Vagina (tissue), 2 donors: ENCODE data around the gene VWA3B. TPM values are rescaled to one million over a fixed set of nuclear protein-coding genes. Genes with fewer than 3 reads are reported as not detected.

Experiments
- DNase-seq, 2 donors: peaks; one replicate each; pipeline ENCODE4 v3.0.0-alpha.2; 2017; ENCODE audit errors: extremely low spot score in 2 of 2
- H3K27ac ChIP-seq: fragments of 200-600 bp; sonication (generic); one replicate; pipeline ENCODE4 v1.5.1; 2019
- H3K27me3 ChIP-seq: fragments of 200-600 bp; sonication (generic); one replicate; pipeline ENCODE4 v1.5.1; 2019
- H3K36me3 ChIP-seq, 2 donors: fragments of 200-600 bp; sonication (generic); one replicate each; pipeline ENCODE4 v1.5.1; 2017 to 2019
- H3K4me1 ChIP-seq: fragments of 200-600 bp; sonication (generic); one replicate; pipeline ENCODE4 v1.5.1; 2019
- H3K4me3 ChIP-seq, 2 donors: fragments of 200-600 bp; sonication (generic); 1 replicate in 1 of 2; 2 replicates in 1 of 2; pipeline ENCODE4 v1.5.1; 2016 to 2019
- H3K9me3 ChIP-seq: fragments of 200-600 bp; sonication (generic); one replicate; pipeline ENCODE4 v1.5.1; 2019
- POLR2A ChIP-seq, 2 donors: fragments of 450-650 bp; IDR thresholded peaks; one replicate each; pipeline ENCODE4 v1.6.1; 2017; ENCODE audit warnings: antibody characterized with exemption in 2 of 2, mild to moderate bottlenecking in 2 of 2, moderate library complexity in 2 of 2
- POLR2AphosphoS5 ChIP-seq, 2 donors: sonication (generic); formaldehyde crosslinking; IDR thresholded peaks; one replicate each; pipeline ENCODE4 v1.9.0; 2017; ENCODE audit warnings: antibody characterized with exemption in 2 of 2, mild to moderate bottlenecking in 2 of 2, low read depth in 1 of 2; ENCODE audit not compliant: insufficient read depth in 1 of 2
- intact Hi-C: fragments of 100-400 bp; cut with DNase I; formaldehyde crosslinking; loops from one replicate; pipeline ENCODE4 v1.15.1; 2023
- total RNA-seq: library from RNA; depleted of rRNA; stranded (reverse); fragments of >200 nt; gene quantifications from one replicate; pipeline ENCODE4 v1.2.3, GENCODE V29; 2016
- TF ChIP-seq, protein P1 (sequence below), 3 experiments: fragments of 450-650 bp in 2 of 3; fragments of 200-600 bp in 1 of 3; sonication (generic) in 1 of 3; IDR thresholded peaks; one replicate each; pipeline ENCODE4 v1.5.1; 2017 to 2019; ENCODE audit warnings: antibody characterized with exemption in 3 of 3, mild to moderate bottlenecking in 2 of 3, moderate library complexity in 2 of 3

VWA3B gene
- total RNA-seq, 1 donor from 2014 or later: not detected

DNA sequence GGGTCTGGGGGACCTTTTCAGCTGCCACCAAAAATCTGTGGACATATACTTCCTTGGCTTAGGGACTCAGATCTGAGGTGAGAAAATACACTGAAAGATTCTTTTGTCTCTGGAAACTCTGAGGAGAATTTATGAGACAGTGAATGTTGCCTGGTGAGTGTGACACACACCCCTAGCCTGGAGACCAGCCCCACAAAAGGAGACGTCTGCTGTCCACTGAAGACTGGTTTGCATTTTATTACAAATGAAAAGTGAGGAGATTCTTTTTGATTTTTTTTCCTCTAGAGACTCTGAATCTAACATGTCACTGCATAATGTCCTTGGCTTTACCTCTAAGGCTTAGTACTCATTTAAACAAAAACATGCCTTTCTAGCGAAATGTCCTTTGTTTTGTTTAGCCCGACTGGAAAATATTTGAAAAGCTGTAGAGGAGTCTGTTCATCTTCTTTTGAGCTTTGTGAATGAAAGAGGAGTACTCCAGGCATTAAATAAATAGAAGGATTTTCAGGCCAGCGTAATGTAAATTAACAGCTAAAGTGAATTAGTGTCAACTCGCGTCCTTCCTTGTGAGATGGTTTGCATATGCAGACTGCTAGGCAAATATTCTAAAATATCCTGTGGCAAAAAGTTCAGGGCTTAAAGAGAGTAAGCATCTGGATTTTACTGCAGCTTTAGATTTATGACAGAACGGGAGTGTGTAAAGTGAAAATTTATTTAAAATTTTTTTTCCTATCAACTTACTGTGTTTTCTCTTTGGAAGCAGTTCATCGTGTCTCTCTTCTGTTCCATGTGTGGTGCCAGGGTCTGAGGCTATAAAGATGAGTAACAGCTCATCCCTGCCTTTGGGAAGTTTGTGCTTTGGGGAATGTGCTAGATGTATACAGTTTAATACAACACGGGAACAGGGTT lies 125.4 kb downstream of the VWA3B start:
- no peak for DNase-seq
- Histone ChIP-seq H3K27me3 (no peaks in the 10 kb centered on the region), H3K9me3 (no peaks in the 10 kb centered on the region), H3K36me3 (no peaks in the 10 kb centered on the region), H3K4me3 (no peak overlapping the region), H3K27ac (no peak overlapping the region), H3K4me1 (no peaks in the 10 kb centered on the region)
- no peak for TF ChIP-seq POLR2A (IDR thresholded peaks at IDR 0.05)
- no peak for TF ChIP-seq POLR2AphosphoS5 (IDR thresholded peaks at IDR 0.05; ENCODE audit: insufficient read depth in 1 of 2, low read depth in 1 of 2)
- TF ChIP-seq, protein P1, sequence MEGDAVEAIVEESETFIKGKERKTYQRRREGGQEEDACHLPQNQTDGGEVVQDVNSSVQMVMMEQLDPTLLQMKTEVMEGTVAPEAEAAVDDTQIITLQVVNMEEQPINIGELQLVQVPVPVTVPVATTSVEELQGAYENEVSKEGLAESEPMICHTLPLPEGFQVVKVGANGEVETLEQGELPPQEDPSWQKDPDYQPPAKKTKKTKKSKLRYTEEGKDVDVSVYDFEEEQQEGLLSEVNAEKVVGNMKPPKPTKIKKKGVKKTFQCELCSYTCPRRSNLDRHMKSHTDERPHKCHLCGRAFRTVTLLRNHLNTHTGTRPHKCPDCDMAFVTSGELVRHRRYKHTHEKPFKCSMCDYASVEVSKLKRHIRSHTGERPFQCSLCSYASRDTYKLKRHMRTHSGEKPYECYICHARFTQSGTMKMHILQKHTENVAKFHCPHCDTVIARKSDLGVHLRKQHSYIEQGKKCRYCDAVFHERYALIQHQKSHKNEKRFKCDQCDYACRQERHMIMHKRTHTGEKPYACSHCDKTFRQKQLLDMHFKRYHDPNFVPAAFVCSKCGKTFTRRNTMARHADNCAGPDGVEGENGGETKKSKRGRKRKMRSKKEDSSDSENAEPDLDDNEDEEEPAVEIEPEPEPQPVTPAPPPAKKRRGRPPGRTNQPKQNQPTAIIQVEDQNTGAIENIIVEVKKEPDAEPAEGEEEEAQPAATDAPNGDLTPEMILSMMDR (IDR thresholded peaks at IDR 0.05): no peak
- intact Hi-C loops: no loop called here

DNA sequence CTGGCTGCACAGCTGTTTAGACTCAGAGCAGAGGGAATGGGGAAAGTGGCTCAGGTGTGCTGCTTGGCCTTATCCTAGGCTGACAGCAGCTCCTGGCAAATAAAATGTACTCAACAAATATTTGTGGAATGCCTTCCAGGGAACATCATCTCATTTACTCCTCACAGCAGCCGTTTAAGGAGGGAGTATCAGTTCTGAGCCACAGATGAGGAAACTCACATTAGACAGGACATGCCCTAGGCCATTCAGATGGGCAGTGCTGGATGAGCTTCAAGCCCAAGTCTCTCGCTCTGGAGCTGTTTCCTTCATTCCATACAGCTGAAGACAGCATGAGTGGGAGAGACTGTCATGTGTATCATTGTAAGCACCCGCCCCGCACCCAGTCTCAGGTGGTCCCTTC lies 129.6 kb downstream of the VWA3B start:
- H3K4me3 ChIP-seq: no peak overlapping the region

DNA sequence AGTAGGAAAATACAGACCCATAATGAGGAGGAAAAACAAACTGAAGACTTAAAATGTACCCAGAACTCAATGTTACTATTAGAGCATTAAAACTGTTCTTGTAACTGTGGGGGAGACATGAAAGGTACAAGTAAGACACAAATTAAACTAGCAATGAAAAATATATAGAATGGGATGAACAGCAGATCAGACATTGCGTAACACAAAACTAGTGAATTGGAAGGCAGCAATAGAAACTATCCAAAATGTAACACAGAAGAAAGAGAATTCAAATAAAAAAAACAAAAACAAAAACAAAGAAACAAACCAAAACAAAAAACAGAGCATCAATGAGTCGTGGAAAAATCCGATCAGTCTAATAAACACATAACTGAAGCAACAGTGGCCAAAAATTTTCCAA lies 132.2 kb downstream of the VWA3B start:
- no peak overlapping the region for H3K27ac ChIP-seq
- H3K36me3 ChIP-seq: no peaks in the 10 kb centered on the region
- H3K27me3 ChIP-seq: no peaks in the 10 kb centered on the region
- TF ChIP-seq, protein P1 (IDR thresholded peaks at IDR 0.05): no peak
- TF ChIP-seq POLR2A (IDR thresholded peaks at IDR 0.05): no peak
- TF ChIP-seq POLR2AphosphoS5 (IDR thresholded peaks at IDR 0.05; ENCODE audit: insufficient read depth in 1 of 2, low read depth in 1 of 2): no peak
- no peaks in the 10 kb centered on the region for H3K4me1 ChIP-seq
- H3K9me3 ChIP-seq: no peaks in the 10 kb centered on the region
- DNase-seq: no peak
- intact Hi-C loops: no loop called here
- no peak overlapping the region for H3K4me3 ChIP-seq

More for the DNA sequence above, 129.6 kb downstream of the VWA3B start:
- no peak for DNase-seq
- Histone ChIP-seq H3K27ac (no peak overlapping the region), H3K27me3 (no peaks in the 10 kb centered on the region), H3K36me3 (no peaks in the 10 kb centered on the region), H3K4me1 (no peaks in the 10 kb centered on the region), H3K9me3 (no peaks in the 10 kb centered on the region)
- TF ChIP-seq POLR2AphosphoS5 (IDR thresholded peaks at IDR 0.05; ENCODE audit: insufficient read depth in 1 of 2, low read depth in 1 of 2) (no peak), POLR2A (IDR thresholded peaks at IDR 0.05) (no peak)
- TF ChIP-seq, protein P1 (IDR thresholded peaks at IDR 0.05): no peak
- intact Hi-C loops: no loop called here

DNA sequence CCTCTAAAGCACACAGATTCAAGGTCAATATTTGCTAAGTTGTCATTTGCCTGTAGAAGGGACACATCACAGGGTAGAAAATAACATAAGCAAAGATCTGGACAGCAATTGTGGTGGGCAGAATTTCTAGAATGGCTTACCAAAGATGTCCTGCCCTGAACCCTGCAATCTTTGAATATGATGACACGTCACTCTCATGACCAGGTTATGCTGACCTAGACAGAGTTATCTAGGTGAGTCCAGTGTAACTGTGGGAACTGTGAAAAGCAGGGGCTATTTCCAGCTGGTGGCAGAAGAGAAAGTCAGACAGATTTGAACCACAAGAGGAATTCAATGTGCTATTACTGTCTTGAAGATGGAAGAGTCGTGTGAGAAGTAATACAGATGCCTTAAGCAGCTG lies 147.0 kb downstream of the VWA3B start:
- Histone ChIP-seq H3K9me3 (no peaks in the 10 kb centered on the region), H3K36me3 (no peaks in the 10 kb centered on the region), H3K4me1 (no peaks in the 10 kb centered on the region), H3K27ac (no peak overlapping the region), H3K4me3 (no peak overlapping the region), H3K27me3 (no peaks in the 10 kb centered on the region)
- no peak for DNase-seq
- intact Hi-C loops: no loop called here
- no peak for TF ChIP-seq POLR2A (IDR thresholded peaks at IDR 0.05)
- TF ChIP-seq, protein P1 (IDR thresholded peaks at IDR 0.05): no peak
- no peak for TF ChIP-seq POLR2AphosphoS5 (IDR thresholded peaks at IDR 0.05; ENCODE audit: insufficient read depth in 1 of 2, low read depth in 1 of 2)

DNA sequence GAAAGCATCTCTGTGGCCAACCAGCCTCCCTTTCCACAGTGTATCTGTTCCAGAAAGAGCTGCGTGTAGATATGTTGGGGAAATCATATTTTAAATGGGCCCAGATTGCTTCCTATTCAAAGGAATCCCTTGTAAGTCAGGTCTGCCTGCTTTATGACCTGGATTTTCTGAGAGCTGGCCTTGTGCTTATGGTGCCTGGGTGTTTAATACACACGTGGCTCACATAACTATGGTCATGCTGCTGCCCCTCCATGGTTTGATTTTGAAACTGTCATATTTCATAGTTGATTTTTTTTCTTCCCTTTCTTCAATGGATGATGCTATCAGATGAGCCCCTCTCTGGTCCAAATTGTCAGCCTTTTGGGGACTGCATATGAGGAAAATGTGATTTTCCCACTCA lies 147.8 kb downstream of the VWA3B start:
- H3K4me3 ChIP-seq: no peak overlapping the region
- intact Hi-C loops: no loop called here
- H3K27ac ChIP-seq: no peak overlapping the region
- H3K9me3 ChIP-seq: no peaks in the 10 kb centered on the region
- no peak for TF ChIP-seq POLR2AphosphoS5 (IDR thresholded peaks at IDR 0.05; ENCODE audit: insufficient read depth in 1 of 2, low read depth in 1 of 2)
- TF ChIP-seq, protein P1 (IDR thresholded peaks at IDR 0.05): no peak
- no peak for TF ChIP-seq POLR2A (IDR thresholded peaks at IDR 0.05)
- H3K27me3 ChIP-seq: no peaks in the 10 kb centered on the region
- no peaks in the 10 kb centered on the region for H3K36me3 ChIP-seq
- no peaks in the 10 kb centered on the region for H3K4me1 ChIP-seq
- DNase-seq: no peak
